Hepatocyte (in vitro differentiated cells): ENCODE data around the gene PRKG1.
"Not testable (repeated sequence)": the region's sequence is repeated elsewhere in the genome, so short reads cannot be mapped to it uniquely, and the experiment has no call there.

ENCODE experiments used
- EZH2 ChIP-seq: fragments of 200-600 bp; sonication (generic); IDR thresholded peaks from 2 replicates; pipeline ENCODE4 v1.6.1; 2016; ENCODE audit warnings: antibody characterized with exemption, mild to moderate bottlenecking, borderline replicate concordance
- EZH2phosphoT487 ChIP-seq: fragments of 200-600 bp; sonication (generic); IDR thresholded peaks from one replicate; pipeline ENCODE4 v1.6.1; 2018; ENCODE audit warnings: antibody characterized with exemption, mild to moderate bottlenecking, low read depth, moderate library complexity; ENCODE audit not compliant: unreplicated experiment, severe bottlenecking
- TF ChIP-seq, protein P1 (sequence below): fragments of 200-600 bp; sonication (generic); IDR thresholded peaks from 2 replicates; pipeline ENCODE4 v1.5.1; 2016; ENCODE audit warnings: antibody characterized with exemption, mild to moderate bottlenecking; ENCODE audit not compliant: poor library complexity

DNA sequence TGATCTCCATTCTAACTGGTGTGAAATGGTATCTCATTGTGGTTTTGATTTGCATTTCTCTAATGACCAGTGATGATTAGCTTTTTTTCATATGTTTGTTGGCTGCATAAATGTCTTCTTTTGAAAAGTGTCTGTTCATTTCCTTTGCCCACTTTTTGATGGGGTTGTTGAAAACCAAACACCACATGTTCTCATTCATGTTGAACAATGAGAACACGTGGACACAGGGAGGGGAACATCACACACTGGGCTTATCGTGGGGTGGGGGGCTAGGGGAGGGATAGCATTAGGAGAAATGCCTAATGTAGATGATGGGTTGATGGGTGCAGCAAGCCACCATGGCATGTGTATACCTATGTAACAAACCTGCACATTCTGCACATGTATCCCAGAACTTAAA, 197.8 kb downstream of the PRKG1 start:
- TF ChIP-seq, protein P1, sequence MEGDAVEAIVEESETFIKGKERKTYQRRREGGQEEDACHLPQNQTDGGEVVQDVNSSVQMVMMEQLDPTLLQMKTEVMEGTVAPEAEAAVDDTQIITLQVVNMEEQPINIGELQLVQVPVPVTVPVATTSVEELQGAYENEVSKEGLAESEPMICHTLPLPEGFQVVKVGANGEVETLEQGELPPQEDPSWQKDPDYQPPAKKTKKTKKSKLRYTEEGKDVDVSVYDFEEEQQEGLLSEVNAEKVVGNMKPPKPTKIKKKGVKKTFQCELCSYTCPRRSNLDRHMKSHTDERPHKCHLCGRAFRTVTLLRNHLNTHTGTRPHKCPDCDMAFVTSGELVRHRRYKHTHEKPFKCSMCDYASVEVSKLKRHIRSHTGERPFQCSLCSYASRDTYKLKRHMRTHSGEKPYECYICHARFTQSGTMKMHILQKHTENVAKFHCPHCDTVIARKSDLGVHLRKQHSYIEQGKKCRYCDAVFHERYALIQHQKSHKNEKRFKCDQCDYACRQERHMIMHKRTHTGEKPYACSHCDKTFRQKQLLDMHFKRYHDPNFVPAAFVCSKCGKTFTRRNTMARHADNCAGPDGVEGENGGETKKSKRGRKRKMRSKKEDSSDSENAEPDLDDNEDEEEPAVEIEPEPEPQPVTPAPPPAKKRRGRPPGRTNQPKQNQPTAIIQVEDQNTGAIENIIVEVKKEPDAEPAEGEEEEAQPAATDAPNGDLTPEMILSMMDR: not testable (repeated sequence)
- TF ChIP-seq EZH2, EZH2phosphoT487: not testable (repeated sequence)
